Measurements from ENCODE around the gene NEU2.

NEU2 gene

DNA sequence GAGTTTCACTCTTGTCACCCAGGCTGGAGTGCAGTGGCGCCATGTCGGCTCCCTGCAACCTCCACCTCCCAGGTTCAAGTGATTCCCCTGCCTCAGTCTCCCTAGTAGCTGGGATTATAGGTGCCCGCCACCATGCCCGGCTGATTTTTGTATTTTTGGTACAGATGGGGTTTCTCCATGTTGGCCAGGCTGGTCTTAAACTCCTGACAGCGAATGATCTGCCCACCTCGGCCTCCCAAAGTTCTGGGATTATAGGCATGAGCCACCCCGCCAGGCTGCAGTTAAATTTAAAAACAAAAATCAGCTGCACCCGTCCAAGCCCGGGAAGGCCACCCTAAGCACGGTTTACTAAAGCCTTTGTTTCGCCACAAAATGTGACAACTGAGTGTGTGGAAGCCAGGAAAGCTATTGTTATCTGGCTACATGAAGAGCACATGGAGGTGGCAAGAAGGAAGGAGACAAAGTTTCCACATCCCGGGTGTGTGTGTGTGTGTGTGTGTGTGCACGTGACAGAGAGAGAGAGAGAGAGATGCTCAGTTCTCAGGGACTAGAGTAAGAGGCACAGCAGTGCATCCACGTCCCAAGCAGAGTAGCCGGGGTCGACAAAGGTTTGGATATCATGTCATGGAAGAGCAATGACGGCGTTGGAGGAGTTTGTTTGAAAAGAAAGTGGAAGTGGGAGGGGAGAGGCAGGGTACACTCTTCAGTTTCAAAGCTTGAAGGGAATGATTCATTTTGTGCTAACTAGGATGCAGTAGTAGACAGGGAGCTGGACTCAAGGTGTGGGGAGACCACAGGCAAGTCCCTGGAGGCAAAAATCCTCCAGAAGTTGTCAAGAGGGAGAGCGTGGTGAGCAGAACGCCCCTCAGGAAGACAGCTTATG lies 47.7 kb downstream of the NEU2 start:
- DNase-seq: no peak

DNA sequence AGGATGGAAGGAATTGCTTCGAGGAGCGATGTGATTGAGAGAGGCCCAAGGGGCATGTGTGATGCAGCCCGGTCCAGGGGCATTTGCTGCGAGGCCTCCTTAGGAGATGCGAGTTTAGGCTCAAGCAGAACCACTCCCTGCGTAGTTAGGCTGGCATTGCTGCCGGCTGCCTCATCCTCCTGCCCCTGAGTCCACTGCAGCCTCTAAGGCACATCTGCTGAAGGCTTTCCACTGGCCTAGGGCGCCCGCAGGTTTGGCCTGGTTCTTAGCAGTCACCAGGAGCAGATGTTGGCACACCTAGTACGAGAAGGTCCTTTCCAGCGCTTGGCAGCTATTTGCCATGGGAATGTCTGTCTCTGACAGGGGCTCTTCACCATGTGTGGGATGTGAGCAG lies 48.4 kb downstream of the NEU2 start:
- DNase-seq: no peak

DNA sequence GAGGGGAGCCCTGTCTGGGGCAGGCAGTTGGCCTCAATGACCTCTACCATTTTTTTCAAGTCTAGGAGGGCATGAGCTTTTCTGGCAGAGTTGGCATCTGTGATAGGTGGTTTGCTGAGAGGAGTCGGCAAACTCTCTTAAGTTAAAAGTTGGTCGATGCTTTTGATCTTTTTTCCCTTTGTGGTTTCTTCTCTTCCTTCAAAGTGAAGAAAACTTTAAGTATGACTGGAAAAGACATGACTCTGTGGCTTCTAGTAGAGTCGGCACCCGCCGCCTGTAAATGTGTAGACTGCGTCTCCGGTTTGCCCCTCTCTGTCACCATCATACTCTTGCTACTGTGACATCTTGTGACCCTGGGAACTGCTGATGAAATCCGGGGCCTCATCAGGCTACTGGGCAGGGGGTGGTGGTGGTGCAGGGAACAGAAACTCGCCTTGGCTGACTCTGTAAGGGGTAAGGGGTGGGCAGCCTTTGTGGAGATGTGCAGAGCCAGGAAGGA lies 48.8 kb downstream of the NEU2 start:
- no peak for DNase-seq

DNA sequence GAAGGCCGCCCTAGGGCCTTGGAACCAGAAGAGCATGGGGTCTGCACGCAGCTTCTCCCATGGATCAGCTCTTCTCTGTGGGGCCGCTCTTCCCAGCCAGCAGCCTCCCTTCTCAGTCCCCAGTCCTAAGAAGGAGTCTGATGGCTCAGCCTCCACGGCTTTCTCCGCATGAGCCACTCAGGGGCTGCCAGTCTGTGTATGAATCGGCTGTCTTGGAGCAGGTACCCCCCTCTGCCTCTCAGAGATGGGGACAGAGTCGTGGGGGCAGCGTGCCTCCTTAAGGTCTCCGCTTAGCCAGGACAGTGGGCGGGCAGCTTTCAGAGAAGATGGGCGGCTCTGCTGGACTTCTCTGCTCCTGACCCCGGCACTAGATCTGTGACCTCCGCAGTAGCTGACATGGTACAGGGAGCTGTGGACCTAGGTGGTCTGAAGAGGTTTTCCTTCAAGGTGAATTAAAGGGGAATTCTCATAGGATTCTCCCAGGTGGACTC lies 49.3 kb downstream of the NEU2 start:
- no peak for DNase-seq

DNA sequence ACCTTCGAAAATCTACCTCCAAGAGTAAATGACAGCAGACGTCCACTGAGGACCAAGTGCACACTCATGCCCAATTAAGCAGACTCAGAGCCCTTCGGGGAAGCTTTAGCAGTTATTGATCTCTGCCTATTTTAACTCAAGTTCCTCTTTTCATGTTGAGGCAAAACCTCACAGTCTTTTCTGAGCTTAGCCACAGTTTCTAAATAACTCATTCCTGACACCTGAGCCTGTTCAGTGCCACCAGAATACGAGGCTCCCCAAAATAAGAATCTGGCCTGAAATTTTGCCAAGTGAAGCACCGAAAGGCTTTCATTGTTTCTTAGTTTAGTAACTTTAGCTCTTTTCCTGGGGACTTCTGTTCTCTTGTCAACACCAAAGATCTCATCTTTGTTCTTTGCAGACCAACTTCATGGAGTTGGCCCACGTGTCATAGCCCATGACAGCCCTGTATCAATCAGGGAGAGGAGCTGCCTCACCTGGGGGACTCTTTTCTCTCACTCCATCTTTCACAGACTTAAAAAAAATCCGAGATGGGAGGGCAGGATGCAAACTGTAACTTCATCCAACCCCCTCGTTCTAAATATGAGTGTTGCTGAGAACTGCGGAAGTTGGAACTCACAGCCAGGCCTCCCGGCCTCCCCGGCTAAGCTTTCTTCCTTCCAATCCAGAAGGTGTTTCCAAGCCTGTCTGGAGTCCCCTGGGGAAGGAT lies 49.9 kb downstream of the NEU2 start:
- no peak for DNase-seq

DNA sequence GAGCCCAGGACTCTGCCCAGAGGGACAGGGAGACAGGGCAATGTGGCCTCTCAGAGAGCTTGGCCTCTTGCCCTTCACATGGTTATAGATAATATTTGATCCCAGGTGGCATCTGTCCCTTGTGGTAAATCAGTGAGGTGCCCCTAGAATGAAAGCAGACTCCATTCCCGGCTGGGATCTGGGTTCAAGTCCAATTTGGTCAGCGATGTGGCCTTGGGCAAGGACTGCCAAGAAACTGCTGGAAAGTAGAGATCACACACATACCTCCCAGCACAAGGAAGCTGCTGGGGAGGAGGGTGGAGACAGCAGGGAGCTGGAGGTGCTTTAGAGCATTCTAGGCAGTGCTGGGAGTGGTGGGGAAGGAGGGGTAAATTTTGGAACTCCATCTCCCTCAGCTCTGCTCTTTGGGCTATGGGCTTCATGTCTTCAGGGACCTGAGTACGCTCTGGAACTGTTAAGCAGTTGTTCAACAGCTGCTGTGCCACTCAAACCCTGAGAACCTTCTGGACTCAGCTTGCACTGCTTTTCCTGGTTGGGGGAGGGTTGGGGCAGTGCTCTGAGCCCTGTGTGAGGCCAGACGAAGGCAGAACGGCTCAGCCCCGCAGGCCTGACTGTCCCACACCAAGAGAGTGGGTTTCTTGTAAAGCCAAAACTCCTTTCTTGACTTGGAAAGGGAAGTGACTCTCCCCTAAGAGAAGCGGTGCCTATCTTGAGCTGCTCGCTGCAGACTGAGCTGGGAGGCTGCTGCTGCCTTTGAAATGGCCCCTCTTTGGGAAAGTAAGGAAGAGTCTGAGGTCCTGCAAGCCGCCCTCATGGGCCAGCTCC lies 50.7 kb downstream of the NEU2 start:
- no peak for DNase-seq

DNA sequence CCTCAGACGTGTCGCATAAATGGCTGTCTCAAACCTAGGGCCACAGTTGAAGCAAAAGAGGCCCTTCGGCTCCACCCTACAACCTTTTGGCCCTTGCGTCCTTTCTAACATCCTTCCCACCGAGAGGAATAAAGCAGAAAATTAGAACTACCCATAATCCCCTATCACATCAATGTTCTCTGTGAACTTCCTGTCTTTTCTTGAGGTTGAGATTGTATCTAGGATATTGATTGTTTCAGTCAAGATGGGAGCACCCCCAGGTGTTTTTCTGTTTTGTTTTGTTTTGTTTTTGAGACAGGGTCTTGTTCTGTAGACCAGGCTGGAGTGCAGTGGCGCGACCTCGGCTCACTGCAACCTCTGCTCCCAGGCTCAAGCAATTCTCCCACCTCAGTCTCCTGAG lies 51.3 kb downstream of the NEU2 start:
- DNase-seq: no peak

DNA sequence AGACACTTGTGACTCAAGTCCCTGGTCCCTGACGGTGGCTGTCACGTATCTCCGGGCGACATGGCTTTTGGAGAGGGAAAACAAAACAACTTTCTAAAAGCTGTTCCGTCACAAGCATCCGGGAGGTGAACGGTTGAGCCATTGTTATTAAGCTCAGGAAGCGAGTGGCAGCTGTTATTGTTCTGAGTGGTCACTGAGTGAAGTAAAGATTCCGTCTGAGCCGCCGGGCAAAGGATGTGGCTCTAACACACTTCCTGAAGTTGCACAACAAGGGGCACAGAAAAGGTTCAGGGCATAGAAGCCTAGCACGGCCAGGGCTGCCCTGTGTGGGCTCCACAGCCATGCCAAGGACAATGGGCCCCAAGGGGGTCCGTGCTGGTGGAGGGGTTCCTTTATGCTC lies 52.0 kb downstream of the NEU2 start:
- no peak for DNase-seq

Measured in kidney glomerular epithelial cell (primary cell).